ENCODE data around the gene PFDN6. TPM values are rescaled to one million over a fixed set of nuclear protein-coding genes. Genes with fewer than 3 reads are reported as not detected.

Gene PFDN6
- total and polyA plus RNA-seq, 9 of the 15 experiments (the other 6 are each of a cell fraction or from before 2014, with no cell fraction given): 6.8 to 475 (median 216) TPM

GRCh38 chr6:33289784-33290315, 449 bp downstream of the PFDN6 start (continued):
- TF ChIP-seq ZNF518B (CRISPR knock-in tag; IDR thresholded peaks at IDR 0.05): no peak
- no peak for TF ChIP-seq SNIP1 (IDR thresholded peaks at IDR 0.05; ENCODE audit: low read depth)
- TF ChIP-seq GABPA (tag; conservative IDR thresholded peaks at IDR 0.05; ENCODE audit: low read depth): peak; percentile 60; the same call in 1 of the 2 replicates
- TF ChIP-seq E2F1 (CRISPR knock-in tag; IDR thresholded peaks at IDR 0.05): no peak
- no peak for TF ChIP-seq SP2 (IDR thresholded peaks at IDR 0.05; ENCODE audit: extremely low read depth, low read depth, low read length, poor library complexity, severe bottlenecking)
- TF ChIP-seq EHMT2 (IDR thresholded peaks at IDR 0.05): no peak
- no peak for TF ChIP-seq FUS (optimal IDR thresholded peaks at IDR 0.05; ENCODE audit: low read depth, low read length)
- TF ChIP-seq NFXL1 (CRISPR knock-in tag; IDR thresholded peaks at IDR 0.05): no peak
- no peak for TF ChIP-seq ZNF197 (CRISPR knock-in tag; IDR thresholded peaks at IDR 0.05; ENCODE audit: low read depth)
- no peak for TF ChIP-seq MITF (IDR thresholded peaks at IDR 0.05)
- no peak for TF ChIP-seq ZNF224 (CRISPR knock-in tag; IDR thresholded peaks at IDR 0.05)
- no peak for TF ChIP-seq ZNF75A (CRISPR knock-in tag; IDR thresholded peaks at IDR 0.05)
- no peak for TF ChIP-seq XRCC4 (IDR thresholded peaks at IDR 0.05; ENCODE audit: extremely low read depth, insufficient read depth, insufficient read length)
- no peak for TF ChIP-seq SMARCB1 (IDR thresholded peaks at IDR 0.05; ENCODE audit: insufficient read length, low read depth)
- no peak for TF ChIP-seq ZNF592 (IDR thresholded peaks at IDR 0.05)
- peak; percentile 60 for TF ChIP-seq KDM5B (IDR thresholded peaks at IDR 0.05; ENCODE audit: insufficient replicate concordance, low read depth, low read length)
- no peak for TF ChIP-seq GATAD2A (IDR thresholded peaks at IDR 0.05)

All from K562 (cell line).